AG04449 (cell line): ENCODE measurements around the gene MSLN.
A peak's percentile ranks its signal among the peaks of the same experiment; 100 is the strongest.

Experiments used
- CTCF ChIA-PET: fragments of 350-600 bp; formaldehyde crosslinking; extraction: SDS; loops from one replicate; lab custom pipeline; 2021; ENCODE audit warnings: antibody characterized with exemption; lab: Yijun Ruan, JAX
- POLR2A ChIA-PET: fragments of 400-600, 350-600 bp; formaldehyde crosslinking; extraction: SDS; loops from one replicate; lab custom pipeline; 2020; ENCODE audit warnings: antibody characterized with exemption, inconsistent platforms; lab: Yijun Ruan, JAX
- DNase-seq: peaks from one replicate; pipeline ENCODE4 v3.0.0-alpha.2; 2010; ENCODE audit warnings: low read depth, low spot score
- H3K4me3 ChIP-seq: 2 replicates; pipeline ENCODE4 v1.5.1; 2011; ENCODE audit warnings: low read depth, mild to moderate bottlenecking, control low read depth, low read length
- CTCF ChIP-seq: IDR thresholded peaks from one replicate; pipeline ENCODE4 v1.5.1; 2011; ENCODE audit warnings: mild to moderate bottlenecking, moderate library complexity, low read length, control low read depth, inconsistent platforms; ENCODE audit not compliant: insufficient read depth; ENCODE audit errors: missing control alignments

The MSLN gene

GRCh38 chr16:728890-729744 is 31.4 kb upstream of the MSLN start:
- TF ChIP-seq CTCF, result no peak
- POLR2A ChIA-PET, result interaction anchor here (1.9 kb wide), 1 partner anchor 8 kb away, joined by 7 read pairs; the partner anchor contains the start of gene ANTKMT
- DNase-seq, result no peak
- CTCF ChIA-PET, result interaction anchor here (1.1 to 7.4 kb wide), 3 partner anchors 12 to 57 kb away, joined by 3 to 75 read pairs (median 48); partner anchors contain the start of genes CIAO3 and METRN
- peak overlapping the region; percentile 71 for H3K4me3 ChIP-seq

- no peak for TF ChIP-seq CTCF
- ChIA-PET POLR2A (interaction anchor here (0.5 to 1.9 kb wide), 2 partner anchors 9 to 19 kb away, joined by 3 to 7 read pairs; partner anchors contain the start of gene ANTKMT), CTCF (interaction anchor here (1.1 to 7.4 kb wide), 4 partner anchors 10 to 56 kb away, joined by 3 to 75 read pairs (median 26); partner anchors contain the start of genes CIAO3 and METRN)
- no peak for DNase-seq
- no peak overlapping the region for H3K4me3 ChIP-seq
These were observed 30.5 kb upstream of the MSLN start for GRCh38 chr16:729768-730665.

- DNase-seq, result no peak
- ChIA-PET CTCF (interaction anchor here (1.3 to 7.4 kb wide), 3 partner anchors 10 to 17 kb away, joined by 4 to 75 read pairs (median 48); partner anchors contain the start of genes CIAO3 and METRN), POLR2A (interaction anchor here (0.6 to 1.9 kb wide), 2 partner anchors 9 to 10 kb away, joined by 3 to 7 read pairs; partner anchors contain the start of gene ANTKMT)
- TF ChIP-seq CTCF, result no peak
- no peak overlapping the region for H3K4me3 ChIP-seq
These were observed 29.6 kb upstream of the MSLN start for GRCh38 chr16:730666-731509.

- ChIA-PET CTCF (interaction anchor here (0.7 to 6.1 kb wide), 5 partner anchors 9 to 53 kb away, joined by 3 to 48 read pairs (median 3); partner anchors contain the start of genes ANTKMT and CIAO3), POLR2A (interaction anchor here (1.4 kb wide), 1 partner anchor 12 kb away, joined by 3 read pairs; no protein-coding TSS in a partner anchor)
- no peak overlapping the region for H3K4me3 ChIP-seq
- TF ChIP-seq CTCF, result no peak
- no peak for DNase-seq
These were observed 28.2 kb upstream of the MSLN start for GRCh38 chr16:732332-732731.

GRCh38 chr16:732936-733335 is 27.6 kb upstream of the MSLN start:
- ChIA-PET CTCF (interaction anchor here (0.7 to 6.1 kb wide), 8 partner anchors 8 to 52 kb away, joined by 3 to 48 read pairs (median 3); partner anchors contain the start of genes ANTKMT and CIAO3), POLR2A (no interaction called here)
- H3K4me3 ChIP-seq, result no peak overlapping the region
- no peak for DNase-seq
- TF ChIP-seq CTCF, result no peak
